ENCODE results near the gene GET4.

- TF ChIP-seq CTCF (IDR thresholded peaks at IDR 0.05) (no peak), POLR2A (IDR thresholded peaks at IDR 0.05) (no peak)
These were observed 18.7 kb upstream of the GET4 start for GRCh38 chr7:857661-858060.

Measured in body of pancreas (tissue), 4 donors.